HepG2 (cell line): Measurements from ENCODE around the gene PELI3. TPM values are rescaled to one million over a fixed set of nuclear protein-coding genes. Genes with fewer than 3 reads are reported as not detected.

Source experiments
- ATAC-seq: fragments of 200-7000 bp; cut with Tn5 transposase; 3 replicates; pipeline ENCODE4 v1.9.1; 2020; ENCODE audit warnings: mild to moderate bottlenecking, moderate library complexity
- BruUV-seq: library from RNA; stranded (reverse); fragments of 400-500 nt; replicated peaks from 2 replicates; lab custom pipeline; 2021; lab: Mats Ljungman, UMichigan
- CTCF ChIA-PET: fragments of 300-600 bp; formaldehyde crosslinking; extraction: SDS; loops from one replicate; lab custom pipeline; 2021; ENCODE audit warnings: low total read pairs, inconsistent platforms, low intra/inter-chr PET ratio; lab: Yijun Ruan, JAX
- POLR2A ChIA-PET: fragments of 350-600 bp; sonication (Branson Sonifier 250); formaldehyde crosslinking; loops from one replicate; lab custom pipeline; 2020; ENCODE audit warnings: antibody characterized with exemption, inconsistent platforms; lab: Yijun Ruan, JAX
- DNase-seq: peaks from one replicate; pipeline ENCODE4 v3.0.0-alpha.2; 2015; ENCODE audit warnings: low spot score
- FAIRE-seq: peaks from 3 replicates; lab custom pipeline; 2011; peaks lifted over from hg19 to GRCh38; lab: Jason Lieb, UNC
- H2AFZ ChIP-seq: one replicate; pipeline ENCODE4 v1.6.1; 2011; ENCODE audit warnings: low read length, inconsistent platforms
- H3K27ac ChIP-seq: fragments of 300-600 bp; 3 replicates; pipeline ENCODE4 v1.8.0; 2011; ENCODE audit warnings: mixed run types, mild to moderate bottlenecking, mixed read lengths, low read length, inconsistent platforms; ENCODE audit not compliant: insufficient read depth; ENCODE audit errors: extremely low read length
- H3K27me3 ChIP-seq, 2 experiments: fragments of 200-600 bp in 1 of 2; 2 replicates in 1 of 2; 3 replicates in 1 of 2; pipeline versions ENCODE4 v1.6.0 to v1.8.0; 2011; ENCODE audit warnings: low read length in 2 of 2, mild to moderate bottlenecking in 2 of 2, moderate library complexity in 2 of 2, inconsistent platforms in 1 of 2; ENCODE audit not compliant: insufficient read depth in 2 of 2, control insufficient read depth in 1 of 2
- H3K36me3 ChIP-seq, 2 experiments: fragments of 200-600 bp in 1 of 2; replicated peaks in 1 of 2; 2 replicates in 1 of 2; 3 replicates in 1 of 2; pipeline versions ENCODE4 v1.5.1 to v1.8.0; 2011; ENCODE audit warnings: low read length in 2 of 2, inconsistent platforms in 1 of 2; ENCODE audit not compliant: insufficient read depth in 2 of 2, control insufficient read depth in 1 of 2
- H3K4me1 ChIP-seq: 2 replicates; pipeline ENCODE4 v1.5.1; 2012; ENCODE audit warnings: low read length, inconsistent platforms; ENCODE audit not compliant: insufficient read depth
- H3K4me2 ChIP-seq: 2 replicates; pipeline ENCODE4 v1.6.0; 2011; ENCODE audit warnings: low read depth, low read length, inconsistent platforms
- H3K4me3 ChIP-seq, 3 experiments: fragments of 200-600 bp in 1 of 3; sonication (generic), shearing (Covaris generic) in 1 of 3; replicated peaks in 1 of 3; 2 replicates each; pipeline ENCODE4 v1.5.1; 2011 to 2016; ENCODE audit warnings: low read length in 3 of 3, inconsistent platforms in 2 of 3, low read depth in 2 of 3, mild to moderate bottlenecking in 2 of 3, control low read depth in 1 of 3, mixed read lengths in 1 of 3; ENCODE audit not compliant: insufficient read depth in 1 of 3
- H3K79me2 ChIP-seq: one replicate; pipeline ENCODE4 v1.6.1; 2011; ENCODE audit warnings: low read length, inconsistent platforms; ENCODE audit not compliant: insufficient read depth
- H3K9ac ChIP-seq: 2 replicates; pipeline ENCODE4 v1.6.0; 2011; ENCODE audit warnings: mild to moderate bottlenecking, low read depth, low read length, inconsistent platforms; ENCODE audit not compliant: insufficient read depth
- H3K9me3 ChIP-seq: 2 replicates; pipeline ENCODE4 v1.5.1; 2012; ENCODE audit warnings: mild to moderate bottlenecking, low read length
- H4K20me1 ChIP-seq: 2 replicates; pipeline ENCODE4 v1.6.0; 2011; ENCODE audit warnings: inconsistent platforms, mild to moderate bottlenecking, low read length, moderate library complexity; ENCODE audit not compliant: insufficient read depth
- ATAD3A ChIP-seq: sonication (generic); formaldehyde crosslinking; IDR thresholded peaks from 2 replicates; pipeline ENCODE4 v1.4.0; 2020; ENCODE audit warnings: missing genetic modification reagents
- BRCA1 ChIP-seq: sonication (generic); formaldehyde crosslinking; IDR thresholded peaks from 2 replicates; pipeline ENCODE4 v1.4.0; 2020; ENCODE audit warnings: missing genetic modification reagents
- CHCHD3 ChIP-seq: sonication (generic); formaldehyde crosslinking; IDR thresholded peaks from 2 replicates; pipeline ENCODE4 v1.8.0; 2022; ENCODE audit warnings: mild to moderate bottlenecking, missing genetic modification reagents, moderate library complexity
- IRF1 ChIP-seq: sonication (generic); formaldehyde crosslinking; IDR thresholded peaks from 2 replicates; pipeline ENCODE4 v1.4.0; 2020; ENCODE audit warnings: low read depth, mild to moderate bottlenecking, missing genetic modification reagents
- KMT2A ChIP-seq: sonication (generic); formaldehyde crosslinking; IDR thresholded peaks from 2 replicates; pipeline ENCODE4 v1.4.0; 2020; ENCODE audit warnings: missing genetic modification reagents
- SP140L ChIP-seq: sonication (generic); formaldehyde crosslinking; IDR thresholded peaks from 2 replicates; pipeline ENCODE4 v1.4.0; 2020; ENCODE audit warnings: missing genetic modification reagents, borderline replicate concordance
- TCF7L2 ChIP-seq: IDR thresholded peaks from 2 replicates; pipeline ENCODE4 v1.6.1; 2011; ENCODE audit warnings: mild to moderate bottlenecking, low read depth, low read length, moderate library complexity
- TOE1 ChIP-seq: sonication (generic); formaldehyde crosslinking; IDR thresholded peaks from 2 replicates; pipeline ENCODE4 v1.4.0; 2020; ENCODE audit warnings: mild to moderate bottlenecking, missing genetic modification reagents
- ZNF205 ChIP-seq: IDR thresholded peaks from 2 replicates; pipeline ENCODE4 v1.6.1; 2018; ENCODE audit warnings: missing biosample characterization, missing genetic modification reagents
- ZNF235 ChIP-seq: sonication (generic); formaldehyde crosslinking; IDR thresholded peaks from 2 replicates; pipeline ENCODE4 v1.8.1; 2023; ENCODE audit warnings: mild to moderate bottlenecking, missing genetic modification reagents, borderline replicate concordance
- ZNF276 ChIP-seq: sonication (generic); formaldehyde crosslinking; IDR thresholded peaks from 2 replicates; pipeline ENCODE4 v1.4.0; 2020; ENCODE audit warnings: mild to moderate bottlenecking, low read depth, missing genetic modification reagents
- ZNF674 ChIP-seq: sonication (generic); formaldehyde crosslinking; IDR thresholded peaks from 2 replicates; pipeline ENCODE4 v1.5.0; 2020; ENCODE audit warnings: low read depth, mild to moderate bottlenecking, missing genetic modification reagents
- WGBS: methylation state at CpG from one replicate; pipeline ENCODE4 v1.1.6; 2017; ENCODE audit warnings: low lambda C conversion rate; 5-methylcytosine and 5-hydroxymethylcytosine counted together
- in situ Hi-C: cut with HindIII; loops from 2 replicates; pipeline ENCODE4 v1.10.0; 2017; ENCODE audit warnings: low pct_unique_long_range_greater_than_20kb; ENCODE audit not compliant: extremely low pct_ligation_motif_present
- intact Hi-C: fragments of 100-400 bp; cut with micrococcal nuclease; formaldehyde crosslinking; loops from one replicate; pipeline ENCODE4 v1.10.0; 2022; ENCODE audit not compliant: unreplicated experiment
- polyA plus RNA-seq, 8 experiments: library from polyadenylated mRNA; depleted of rRNA in 3 of 8; stranded (reverse) in 7 of 8; unstranded in 1 of 8; fragments of >200 nt; fragmentation: Illumina TruSeq in 4 of 8; extraction: Trizol in 4 of 8; gene quantifications; 2 replicates each; pipeline versions ENCODE4 v1.2.1 to v1.2.3, GENCODE V29; 2011 to 2016; ENCODE audit warnings: low read depth in 4 of 8, missing spikeins in 1 of 8, mixed read lengths in 1 of 8; ENCODE audit not compliant: insufficient read depth in 1 of 8
- total RNA-seq, 5 experiments: library from RNA; depleted of rRNA; stranded (reverse); fragments of >200 nt; fragmentation: Illumina TruSeq; extraction: Trizol; gene quantifications; 2 replicates each; pipeline ENCODE4 v1.2.3, GENCODE V29; 2016; ENCODE audit warnings: low read depth in 1 of 5

The PELI3 gene
- total and polyA plus RNA-seq, 2 of the 13 experiments (the other 11 are each of a cell fraction or from before 2014, with no cell fraction given) = 2.0 to 4.0 TPM

GRCh38 chr11:66450560-66450959, 16.1 kb upstream of the PELI3 start:
- H2AFZ ChIP-seq = no peak overlapping the region
- ChIA-PET POLR2A (no interaction called here), CTCF (no interaction called here)
- no peak for FAIRE-seq
- TF ChIP-seq TOE1 (CRISPR knock-in tag) (no peak), BRCA1 (CRISPR knock-in tag) (no peak), ZNF205 (CRISPR knock-in tag) (no peak), KMT2A (CRISPR knock-in tag) (no peak), TCF7L2 (no peak), CHCHD3 (no peak), ZNF235 (CRISPR knock-in tag) (no peak), ZNF276 (no peak), ATAD3A (no peak), ZNF674 (CRISPR knock-in tag) (no peak), IRF1 (no peak), SP140L (CRISPR knock-in tag) (no peak)
- DNase-seq = no peak
- no peaks in the 10 kb centered on the region for H4K20me1 ChIP-seq
- H3K4me3 ChIP-seq = no peak overlapping the region
- no peak for ATAC-seq
- WGBS = 4% methylated on average over 4 of the region's 4 CpGs
- H3K27me3 ChIP-seq = peaks cover 0 to 24% of the 10 kb centered on the region in 2 experiments; a peak in 3 of 5 replicates
- H3K4me1 ChIP-seq = peaks cover 14% of the 10 kb centered on the region
- no peaks in the 10 kb centered on the region for H3K36me3 ChIP-seq
- intact Hi-C loops (no loop called here), in situ Hi-C loops (no loop called here)
- no peaks in the 10 kb centered on the region for H3K9me3 ChIP-seq
- H3K4me2 ChIP-seq = no peak overlapping the region
- BruUV-seq = no TSS peak
- H3K27ac ChIP-seq = no peak overlapping the region
- H3K9ac ChIP-seq = no peak overlapping the region
- no peaks in the 10 kb centered on the region for H3K79me2 ChIP-seq
